HCT116 (cell line): ENCODE measurements around the gene FHIT. TPM values are rescaled to one million over a fixed set of nuclear protein-coding genes. Genes with fewer than 3 reads are reported as not detected.

Experiments used
- ATAC-seq: fragments of 200-7000 bp; cut with Tn5 transposase; 2 replicates; pipeline ENCODE4 v1.9.1; 2020; ENCODE audit warnings: mild to moderate bottlenecking, moderate library complexity
- BruUV-seq: library from RNA; stranded (reverse); fragments of 400-500 nt; replicated peaks from 2 replicates; lab custom pipeline; 2021; lab: Mats Ljungman, UMichigan
- CTCF ChIA-PET: fragments of 300-600 bp; sonication (Branson Sonifier 250); formaldehyde crosslinking; loops from one replicate; lab custom pipeline; 2021; ENCODE audit warnings: antibody characterized with exemption; lab: Charles Lee
- POLR2A ChIA-PET: fragments of 300-600, 350-600 bp; sonication (Branson Sonifier 250); formaldehyde crosslinking; loops from one replicate; lab custom pipeline; 2021; ENCODE audit warnings: antibody characterized with exemption; lab: Charles Lee
- RAD21 ChIA-PET, 2 experiments: fragments of 300-600 bp; sonication (Branson Sonifier 250); formaldehyde crosslinking; loops; one replicate each; lab custom pipeline; 2023; ENCODE audit warnings: low total read pairs in 2 of 2; ENCODE audit not compliant: uncharacterized antibody in 2 of 2, unreplicated experiment in 2 of 2, low non-redundant PET in 1 of 2; lab: Charles Lee
- DNase-seq: peaks from one replicate; pipeline ENCODE4 v3.0.0-alpha.2; 2010; ENCODE audit warnings: low read depth, low spot score
- H2AFZ ChIP-seq: fragments of 200-600 bp; shearing (Covaris generic), sonication (generic); 2 replicates; pipeline ENCODE4 v1.6.1; 2017; ENCODE audit warnings: low read depth, mixed run types, mixed read lengths, antibody characterized with exemption, low read length; ENCODE audit not compliant: poor library complexity, severe bottlenecking
- H3K27ac ChIP-seq: 2 replicates; pipeline ENCODE4 v1.5.1; 2012; ENCODE audit warnings: low read depth, low read length
- H3K27me3 ChIP-seq: fragments of 200-600 bp; sonication (generic); 2 replicates; pipeline ENCODE4 v1.6.1; 2016; ENCODE audit warnings: mixed run types, low read length, mixed read lengths; ENCODE audit not compliant: insufficient read depth
- H3K36me3 ChIP-seq, 2 experiments: fragments of 200-500 bp in 1 of 2; fragments of 200-600 bp in 1 of 2; sonication (Bioruptor generic) in 1 of 2; sonication (generic) in 1 of 2; 2 replicates each; pipeline versions ENCODE4 v1.5.1 to v1.6.1; 2014 to 2016; ENCODE audit warnings: low read length in 2 of 2, inconsistent platforms in 1 of 2, mixed read lengths in 1 of 2, mixed run types in 1 of 2; ENCODE audit not compliant: insufficient read depth in 2 of 2, control insufficient read depth in 1 of 2
- H3K4me1 ChIP-seq, 2 experiments: fragments of 200-600 bp in 1 of 2; sonication (generic) in 1 of 2; 2 replicates each; pipeline versions ENCODE4 v1.5.1 to v1.6.1; 2012 to 2017; ENCODE audit warnings: low read length in 2 of 2, inconsistent platforms in 1 of 2, mild to moderate bottlenecking in 1 of 2, mixed read lengths in 1 of 2, mixed run types in 1 of 2, moderate library complexity in 1 of 2; ENCODE audit not compliant: insufficient read depth in 2 of 2, control insufficient read depth in 1 of 2
- H3K4me2 ChIP-seq: fragments of 200-600 bp; sonication (generic); 2 replicates; pipeline ENCODE4 v1.6.1; 2017; ENCODE audit warnings: mixed run types, low read length, mixed read lengths
- H3K4me3 ChIP-seq, 2 experiments: fragments of 200-600 bp in 1 of 2; sonication (generic) in 1 of 2; replicated peaks in 1 of 2; 2 replicates each; pipeline ENCODE4 v1.5.1; 2011 to 2016; ENCODE audit warnings: low read length in 2 of 2, control low read depth in 1 of 2, low read depth in 1 of 2, mild to moderate bottlenecking in 1 of 2, mixed read lengths in 1 of 2, mixed run types in 1 of 2
- H3K79me2 ChIP-seq: fragments of 200-600 bp; sonication (generic); 2 replicates; pipeline ENCODE4 v1.6.1; 2017; ENCODE audit warnings: mild to moderate bottlenecking, mixed run types, low read length, moderate library complexity, mixed read lengths; ENCODE audit not compliant: insufficient read depth
- H3K9ac ChIP-seq: fragments of 200-600 bp; sonication (generic); 2 replicates; pipeline ENCODE4 v1.6.1; 2016; ENCODE audit warnings: low read length, mixed read lengths
- H3K9me2 ChIP-seq: fragments of 200-600 bp; sonication (generic), shearing (Covaris generic); 2 replicates; pipeline ENCODE4 v1.6.1; 2017; ENCODE audit warnings: mixed run types, mild to moderate bottlenecking, moderate library complexity; ENCODE audit not compliant: insufficient read depth
- H3K9me3 ChIP-seq, 2 experiments: fragments of 200-500 bp in 1 of 2; fragments of 200-600 bp in 1 of 2; sonication (Bioruptor generic) in 1 of 2; sonication (generic) in 1 of 2; 2 replicates each; pipeline ENCODE4 v1.6.1; 2014 to 2017; ENCODE audit warnings: low read length in 2 of 2, mixed read lengths in 2 of 2, inconsistent platforms in 1 of 2, low read depth in 1 of 2, mild to moderate bottlenecking in 1 of 2, mixed run types in 1 of 2, moderate library complexity in 1 of 2; ENCODE audit not compliant: control insufficient read depth in 1 of 2, insufficient read depth in 1 of 2
- H4K20me1 ChIP-seq: fragments of 200-600 bp; sonication (generic), shearing (Covaris generic); 2 replicates; pipeline ENCODE4 v1.6.1; 2017; ENCODE audit warnings: mixed run types, mild to moderate bottlenecking, moderate library complexity; ENCODE audit not compliant: insufficient read depth
- CBX3 ChIP-seq: IDR thresholded peaks from 2 replicates; pipeline ENCODE4 v1.6.1; 2012; ENCODE audit warnings: low read depth
- CEBPB ChIP-seq: IDR thresholded peaks from 2 replicates; pipeline ENCODE4 v1.6.1; 2012; ENCODE audit warnings: low read depth
- CTCF ChIP-seq, 3 experiments: fragments of 200-600 bp in 1 of 3; sonication (generic) in 1 of 3; IDR thresholded peaks in 2 of 3; conservative IDR thresholded peaks in 1 of 3; 2 replicates each; pipeline ENCODE4 v1.5.1; 2012 to 2017; ENCODE audit warnings: low read depth in 2 of 3, low read length in 2 of 3, antibody characterized with exemption in 1 of 3, borderline replicate concordance in 1 of 3, control low read depth in 1 of 3, mild to moderate bottlenecking in 1 of 3, mixed read lengths in 1 of 3, mixed run types in 1 of 3, moderate library complexity in 1 of 3; ENCODE audit not compliant: insufficient read depth in 1 of 3
- EZH2 ChIP-seq: fragments of 200-600 bp; sonication (generic); IDR thresholded peaks from 2 replicates; pipeline ENCODE4 v1.6.1; 2017; ENCODE audit warnings: antibody characterized with exemption, mixed run types
- FOSL1 ChIP-seq: IDR thresholded peaks from 2 replicates; pipeline ENCODE4 v1.6.1; 2012; ENCODE audit warnings: low read depth
- MAX ChIP-seq: IDR thresholded peaks from 2 replicates; pipeline ENCODE4 v1.6.1; 2012
- POLR2AphosphoS5 ChIP-seq: IDR thresholded peaks from 2 replicates; pipeline ENCODE4 v1.6.1; 2011; ENCODE audit warnings: mild to moderate bottlenecking, low read depth, low read length, moderate library complexity
- REST ChIP-seq: IDR thresholded peaks from 2 replicates; pipeline ENCODE4 v1.6.1; 2012; ENCODE audit warnings: low read depth
- SIN3A ChIP-seq: IDR thresholded peaks from 2 replicates; pipeline ENCODE4 v1.6.1; 2012; ENCODE audit warnings: low read depth
- SRF ChIP-seq: IDR thresholded peaks from 2 replicates; pipeline ENCODE4 v1.6.1; 2012; ENCODE audit warnings: low read depth
- TCF7L2 ChIP-seq: IDR thresholded peaks from 2 replicates; pipeline ENCODE4 v1.7.0; 2011; ENCODE audit warnings: borderline replicate concordance, inconsistent platforms; ENCODE audit not compliant: insufficient read depth, insufficient read length; ENCODE audit errors: extremely low read depth
- YY1 ChIP-seq: IDR thresholded peaks from 2 replicates; pipeline ENCODE4 v1.6.1; 2011; ENCODE audit warnings: low read length, low read depth, moderate library complexity, mild to moderate bottlenecking; ENCODE audit not compliant: insufficient replicate concordance; ENCODE audit errors: extremely low read depth
- ZNF274 ChIP-seq: fragments of 200-500 bp; sonication (Bioruptor generic); IDR thresholded peaks from 2 replicates; pipeline ENCODE4 v1.6.1; 2014; ENCODE audit warnings: mild to moderate bottlenecking, low read depth, low read length, inconsistent platforms
- intact Hi-C: fragments of 100-400 bp; cut with micrococcal nuclease; formaldehyde crosslinking; loops from 2 replicates; pipeline ENCODE4 v1.10.0; 2022
- total RNA-seq: library from RNA; stranded (reverse); gene quantifications from one replicate; pipeline ENCODE4 v1.2.1, GENCODE V29; 2021; ENCODE audit not compliant: unreplicated experiment
- TF ChIP-seq, protein P1 (sequence below): IDR thresholded peaks from 2 replicates; pipeline ENCODE4 v1.6.1; 2012

Gene FHIT
- total RNA-seq, 1 experiment from 2014 or later: 20.1 TPM

DNA sequence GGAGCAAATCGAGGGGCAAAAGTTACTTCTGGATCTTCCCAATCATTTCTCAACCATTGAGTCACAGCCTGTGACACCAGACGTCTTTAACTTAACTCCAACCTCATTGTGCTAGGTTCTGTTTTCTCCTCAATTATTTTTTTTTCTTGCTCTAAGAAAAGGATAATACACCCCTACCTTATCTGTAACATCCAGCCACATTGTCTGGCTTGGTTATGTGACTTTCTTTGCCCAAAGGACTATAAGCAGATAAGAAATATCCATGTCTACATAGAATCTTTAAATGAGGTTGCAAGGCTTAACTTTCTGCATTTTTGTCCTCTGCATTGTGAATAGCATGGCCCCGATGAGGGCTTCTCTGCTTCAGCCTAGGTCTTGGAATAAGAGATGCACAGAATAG lies 1419.0 kb downstream of the FHIT start:
- TF ChIP-seq, protein P1, sequence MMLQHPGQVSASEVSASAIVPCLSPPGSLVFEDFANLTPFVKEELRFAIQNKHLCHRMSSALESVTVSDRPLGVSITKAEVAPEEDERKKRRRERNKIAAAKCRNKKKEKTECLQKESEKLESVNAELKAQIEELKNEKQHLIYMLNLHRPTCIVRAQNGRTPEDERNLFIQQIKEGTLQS: no peak
- TF ChIP-seq FOSL1 (no peak), MAX (no peak), CEBPB (no peak), POLR2AphosphoS5 (no peak), ZNF274 (no peak), TCF7L2 (no peak)
- CTCF ChIA-PET: interaction anchor here (0.8 kb wide), 1 partner anchor 26 kb away, joined by 3 read pairs; no protein-coding TSS in a partner anchor
- H3K4me1 ChIP-seq: no peaks in the 10 kb centered on the region
- H3K79me2 ChIP-seq: no peaks in the 10 kb centered on the region
- H3K27me3 ChIP-seq: no peaks in the 10 kb centered on the region
- no peak for ATAC-seq
- no peak overlapping the region for H2AFZ ChIP-seq
- POLR2A ChIA-PET: no interaction called here
- no peak overlapping the region for H3K4me3 ChIP-seq
- H3K9ac ChIP-seq: no peak overlapping the region
- H3K9me2 ChIP-seq: no peaks in the 10 kb centered on the region
- RAD21 ChIA-PET: no interaction called here
- no peaks in the 10 kb centered on the region for H3K9me3 ChIP-seq
- H3K4me2 ChIP-seq: no peak overlapping the region
- DNase-seq: no peak
- BruUV-seq: no TSS peak
- no peaks in the 10 kb centered on the region for H4K20me1 ChIP-seq
- H3K36me3 ChIP-seq: no peaks in the 10 kb centered on the region
- intact Hi-C loops: no loop called here
- H3K27ac ChIP-seq: no peak overlapping the region

GRCh38 chr3:59831394-59831793 lies 1419.9 kb downstream of the FHIT start:
- H3K36me3 ChIP-seq: no peaks in the 10 kb centered on the region
- H3K4me1 ChIP-seq: no peaks in the 10 kb centered on the region
- DNase-seq: no peak
- H3K79me2 ChIP-seq: no peaks in the 10 kb centered on the region
- H3K27ac ChIP-seq: no peak overlapping the region
- H4K20me1 ChIP-seq: no peaks in the 10 kb centered on the region
- no peak for ATAC-seq
- H2AFZ ChIP-seq: no peak overlapping the region
- RAD21 ChIA-PET: interaction anchor here in 1 of 2 experiments (0.5 kb wide), 1 partner anchor 835 kb away, joined by 3 read pairs; no protein-coding TSS in a partner anchor
- H3K9me3 ChIP-seq: no peaks in the 10 kb centered on the region
- intact Hi-C loops: no loop called here
- H3K27me3 ChIP-seq: no peaks in the 10 kb centered on the region
- H3K4me3 ChIP-seq: no peak overlapping the region
- no peak overlapping the region for H3K9ac ChIP-seq
- no TSS peak for BruUV-seq
- H3K4me2 ChIP-seq: no peak overlapping the region
- POLR2A ChIA-PET: no interaction called here
- no peaks in the 10 kb centered on the region for H3K9me2 ChIP-seq
- CTCF ChIA-PET: no interaction called here
- TF ChIP-seq CTCF (IDR thresholded peaks at IDR 0.05 in 2 of 3, conservative IDR thresholded peaks at IDR 0.05 in 1 of 3; ENCODE audit: borderline replicate concordance in 1 of 3, insufficient read depth in 1 of 3, low read depth in 2 of 3, low read length in 2 of 3) (no peak), MAX (no peak), YY1 (no peak), POLR2AphosphoS5 (no peak), EZH2 (no peak), CBX3 (no peak), SIN3A (no peak), SRF (no peak), REST (no peak)
- TF ChIP-seq, protein P1: no peak
